Body of pancreas (tissue), 4 donors: ENCODE data around the gene OSBPL10.

Source experiments
- CTCF ChIP-seq, 7 experiments: fragments of 450-650 bp in 4 of 7; fragments of 200-600 bp in 3 of 7; sonication (generic) in 3 of 7; IDR thresholded peaks; one replicate each; pipeline ENCODE4 v1.5.1; 2016 to 2019; ENCODE audit warnings: antibody characterized with exemption in 7 of 7
- POLR2A ChIP-seq, 3 donors: fragments of 450-650 bp; IDR thresholded peaks; one replicate each; pipeline ENCODE4 v1.6.1; 2016; ENCODE audit warnings: antibody characterized with exemption in 3 of 3, mild to moderate bottlenecking in 2 of 3

DNA sequence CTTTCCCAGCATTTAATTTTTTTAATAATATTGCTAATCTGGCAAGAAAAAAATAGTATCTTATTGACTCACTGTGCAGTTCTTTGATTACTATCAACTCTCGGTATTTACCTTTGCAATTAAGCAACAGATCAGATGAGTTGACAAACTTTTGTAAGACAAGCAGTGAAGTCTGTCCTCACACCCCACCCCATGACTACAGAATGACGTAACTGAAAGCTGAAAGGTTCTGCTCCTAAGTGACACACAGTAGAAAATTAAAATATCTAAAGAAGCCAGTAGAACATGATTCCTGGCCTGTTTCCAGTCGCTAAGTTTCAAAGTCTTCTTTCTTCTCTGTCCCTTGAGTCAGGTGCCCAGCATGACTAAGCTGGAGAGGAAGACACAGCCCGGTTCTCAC lies 312.8 kb downstream of the OSBPL10 start:
- no peak for TF ChIP-seq CTCF (IDR thresholded peaks at IDR 0.05)
- no peak for TF ChIP-seq POLR2A (IDR thresholded peaks at IDR 0.05)
